Activated CD8-positive, alpha-beta memory T cell treated with anti-CD3 and anti-CD28 coated beads for 36 hours (primary cell): Measurements from ENCODE around the gene GRM7. TPM values are rescaled to one million over a fixed set of nuclear protein-coding genes. Genes with fewer than 3 reads are reported as not detected.

Experiments
- CTCF ChIA-PET: fragments of 350-600 bp; sonication (Branson Sonifier 250); formaldehyde crosslinking; loops from one replicate; lab custom pipeline; 2021; ENCODE audit warnings: antibody characterized with exemption; lab: Charles Lee
- POLR2A ChIA-PET: fragments of 350-600 bp; sonication (Branson Sonifier 250); formaldehyde crosslinking; loops from one replicate; lab custom pipeline; 2021; ENCODE audit warnings: antibody characterized with exemption; lab: Charles Lee
- total RNA-seq, 2 experiments: library from RNA; stranded (reverse); gene quantifications; one replicate each; pipeline ENCODE4 v1.2.3, GENCODE V29; 2021

Gene GRM7
- total RNA-seq, 2 experiments from 2014 or later = not detected

DNA sequence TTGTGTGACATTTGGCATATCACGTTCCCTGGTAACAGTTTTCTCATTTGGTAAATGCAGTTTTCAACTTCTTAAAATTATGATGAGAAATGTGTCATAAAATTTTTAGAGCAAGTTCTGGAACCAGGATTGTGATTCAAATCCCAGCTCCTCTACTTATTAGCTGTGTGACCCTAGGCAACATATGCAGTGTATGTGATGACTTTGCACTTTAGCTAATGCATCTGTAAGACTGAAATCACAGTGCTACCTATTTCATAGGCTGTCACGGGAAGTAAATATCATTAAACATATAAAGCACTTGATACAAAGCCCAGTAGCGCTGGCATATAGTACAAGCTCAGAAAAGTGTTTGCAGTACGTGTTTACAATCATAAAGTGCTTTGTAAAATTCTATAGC, 419.4 kb downstream of the GRM7 start:
- ChIA-PET CTCF (no interaction called here), POLR2A (no interaction called here)

DNA sequence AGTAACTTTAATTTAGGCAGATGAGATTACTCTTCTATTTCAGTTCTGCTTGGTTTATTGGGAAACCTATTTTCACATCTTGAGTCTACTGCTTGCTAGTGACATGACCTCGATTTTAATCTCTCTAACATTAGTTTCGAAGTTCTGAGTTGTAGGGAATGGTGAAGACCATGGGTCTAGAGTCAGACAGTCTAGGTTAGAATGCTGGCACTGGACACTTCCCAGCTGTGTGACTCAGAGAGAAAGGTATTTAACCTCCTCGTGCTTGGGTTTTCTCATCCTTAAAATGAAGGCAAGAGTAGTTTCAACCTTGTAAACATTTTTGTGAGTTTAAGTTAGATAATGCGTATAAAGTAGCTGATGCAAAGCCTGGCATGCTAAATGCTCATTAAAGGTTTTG, 422.1 kb downstream of the GRM7 start:
- CTCF ChIA-PET = no interaction called here
- POLR2A ChIA-PET = no interaction called here

DNA sequence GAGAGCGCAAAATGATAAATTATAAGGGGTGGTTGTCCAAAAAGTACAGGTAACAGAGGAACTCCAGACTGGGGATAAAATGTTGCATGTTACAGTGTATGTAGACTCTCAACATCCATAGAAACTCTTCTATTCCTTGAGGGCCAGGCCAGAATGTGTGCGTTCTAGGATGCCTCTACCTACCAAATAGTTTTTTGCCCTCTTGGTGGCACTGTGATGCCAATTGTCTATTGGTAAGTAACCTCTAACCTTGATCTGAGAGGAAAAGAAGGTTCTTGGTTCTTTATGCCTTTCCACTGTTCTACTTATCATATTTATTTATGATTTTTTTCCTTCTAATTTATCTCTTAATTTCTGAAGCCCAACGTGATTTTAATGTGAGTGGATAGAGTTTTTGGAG, 424.6 kb downstream of the GRM7 start:
- POLR2A ChIA-PET = no interaction called here

DNA sequence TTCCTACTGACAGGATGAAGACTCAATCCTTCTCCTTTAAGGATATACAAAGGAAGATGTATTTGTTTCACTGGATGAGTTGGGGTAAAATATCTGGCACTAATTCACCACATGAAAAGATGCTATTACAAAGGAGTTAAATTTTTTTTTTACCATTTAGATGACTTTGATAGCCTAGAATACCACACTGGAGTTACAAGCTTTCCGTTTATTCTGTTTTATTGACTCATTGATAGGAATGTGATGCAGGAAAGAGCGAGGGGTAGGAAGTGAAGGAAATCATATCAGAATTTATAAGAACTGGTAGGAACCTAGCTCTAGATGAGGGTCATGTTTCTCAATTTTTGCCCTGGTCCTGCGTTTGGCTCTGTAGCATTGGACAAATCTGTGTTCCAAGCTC, 427.2 kb downstream of the GRM7 start:
- ChIA-PET POLR2A (no interaction called here), CTCF (interaction anchor here (1.3 kb wide), 1 partner anchor 952 kb away, joined by 3 read pairs; no protein-coding TSS in a partner anchor)

More for the DNA sequence above, 424.6 kb downstream of the GRM7 start:
- CTCF ChIA-PET = no interaction called here

DNA sequence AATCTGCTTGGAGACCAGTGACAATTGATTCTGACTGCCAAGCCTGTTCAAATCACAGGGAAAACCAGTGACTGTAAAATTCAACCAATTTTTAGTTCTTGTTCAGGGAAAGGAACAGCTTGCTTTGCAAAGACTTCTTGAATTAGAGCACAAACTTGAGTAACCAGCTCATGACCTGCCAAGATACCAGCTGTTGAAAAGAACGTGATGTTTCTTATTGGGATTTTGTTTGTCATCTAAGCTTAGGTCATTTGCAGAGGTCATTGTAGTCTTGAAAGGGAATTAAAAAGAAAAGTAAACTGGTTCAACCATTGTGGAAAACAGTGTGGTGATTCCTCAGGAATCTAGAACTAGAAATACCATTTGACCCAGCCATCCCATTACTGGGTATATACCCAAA, 428.2 kb downstream of the GRM7 start:
- CTCF ChIA-PET = no interaction called here

DNA sequence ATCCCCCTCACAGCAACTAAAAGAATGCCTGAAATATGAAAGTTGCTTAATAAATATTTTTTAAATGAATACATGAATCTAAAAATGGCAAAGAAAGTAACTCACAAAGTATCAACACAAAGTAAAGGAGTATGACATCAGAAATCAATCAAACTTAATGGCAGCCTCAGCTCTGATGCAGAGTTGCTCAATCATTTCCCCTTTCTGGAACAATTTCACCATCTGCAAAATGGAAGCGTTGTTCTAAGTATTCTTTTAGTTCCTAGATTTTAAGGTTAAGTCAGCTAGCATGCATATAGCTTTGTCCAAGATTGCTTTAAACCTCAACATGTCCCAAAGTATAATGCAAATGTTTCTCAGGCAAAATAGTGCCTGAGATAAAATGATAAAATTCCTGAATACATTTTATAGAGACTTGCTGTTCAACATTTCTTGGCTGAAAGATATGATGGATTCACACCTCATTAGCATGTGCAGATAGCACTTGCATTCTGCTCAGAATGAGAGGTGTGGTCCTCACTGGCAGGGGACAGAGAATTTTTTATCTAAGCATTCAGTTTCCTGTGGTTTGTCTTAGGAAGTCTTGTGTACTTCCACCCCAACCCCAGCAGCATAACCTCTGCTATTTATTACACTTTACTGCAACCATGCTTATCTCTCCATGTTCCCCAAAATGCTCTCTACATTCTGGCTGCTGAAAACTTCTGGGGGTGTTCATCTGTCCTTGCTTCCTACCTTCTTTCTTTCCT, 429.3 kb downstream of the GRM7 start:
- ChIA-PET CTCF (no interaction called here), POLR2A (no interaction called here)

More for the DNA sequence above, 428.2 kb downstream of the GRM7 start:
- POLR2A ChIA-PET = no interaction called here

DNA sequence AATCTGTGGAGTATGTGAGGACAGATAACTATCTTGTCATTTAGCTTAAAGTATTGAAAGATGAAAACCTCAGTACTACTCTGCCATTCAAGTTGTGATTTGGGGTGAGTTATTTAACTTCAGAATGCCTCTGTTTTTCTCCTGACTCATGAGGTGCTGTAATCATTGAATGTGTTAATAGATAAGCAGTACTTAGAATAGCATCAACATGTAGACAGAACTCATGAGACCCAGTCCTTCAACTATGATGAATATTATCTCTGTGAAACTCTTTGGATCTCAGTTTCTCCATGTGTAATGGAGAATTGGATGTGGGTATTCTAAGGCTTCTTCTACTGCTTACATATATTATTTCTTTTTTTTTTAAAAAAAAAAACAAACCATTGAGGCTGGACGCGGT, 431.4 kb downstream of the GRM7 start:
- ChIA-PET CTCF (no interaction called here), POLR2A (no interaction called here)

DNA sequence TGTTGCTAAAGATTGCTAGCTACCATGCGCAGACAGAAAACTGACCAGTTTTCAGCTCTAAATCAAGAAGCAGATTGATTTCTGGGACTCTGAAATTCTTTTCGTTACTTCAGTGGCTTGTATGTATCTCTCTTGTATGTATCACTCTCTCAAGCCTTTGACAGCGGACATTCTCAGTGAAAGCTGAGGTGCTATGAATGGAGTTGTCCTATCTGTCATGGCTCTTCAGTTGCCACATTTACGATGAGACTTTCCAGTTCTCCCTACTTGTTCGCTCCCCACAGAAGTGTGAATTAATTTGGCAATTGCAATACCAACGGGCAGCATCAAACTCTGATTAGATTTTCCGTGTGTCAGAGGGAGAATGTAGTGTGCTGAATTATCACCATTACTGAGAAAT, 432.4 kb downstream of the GRM7 start:
- ChIA-PET CTCF (no interaction called here), POLR2A (no interaction called here)

DNA sequence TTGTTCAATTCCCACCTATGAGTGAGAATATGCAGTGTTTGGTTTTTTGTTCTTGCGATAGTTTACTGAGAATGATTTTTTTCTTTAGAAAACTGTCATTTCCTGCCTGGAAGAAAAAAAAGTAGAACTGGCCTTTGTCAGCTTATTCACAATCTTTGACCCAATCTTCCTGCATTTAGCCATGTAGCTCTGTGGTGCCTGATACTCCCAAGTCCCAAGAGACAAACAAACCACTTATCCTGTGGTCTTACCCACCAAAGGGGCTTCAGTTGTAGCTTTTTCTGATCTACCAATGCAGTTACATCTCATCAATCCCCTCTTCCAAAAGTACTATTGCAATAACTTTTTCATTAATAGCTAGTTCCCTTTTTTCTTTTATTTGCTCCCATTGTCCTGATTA, 444.6 kb downstream of the GRM7 start:
- ChIA-PET POLR2A (no interaction called here), CTCF (no interaction called here)

DNA sequence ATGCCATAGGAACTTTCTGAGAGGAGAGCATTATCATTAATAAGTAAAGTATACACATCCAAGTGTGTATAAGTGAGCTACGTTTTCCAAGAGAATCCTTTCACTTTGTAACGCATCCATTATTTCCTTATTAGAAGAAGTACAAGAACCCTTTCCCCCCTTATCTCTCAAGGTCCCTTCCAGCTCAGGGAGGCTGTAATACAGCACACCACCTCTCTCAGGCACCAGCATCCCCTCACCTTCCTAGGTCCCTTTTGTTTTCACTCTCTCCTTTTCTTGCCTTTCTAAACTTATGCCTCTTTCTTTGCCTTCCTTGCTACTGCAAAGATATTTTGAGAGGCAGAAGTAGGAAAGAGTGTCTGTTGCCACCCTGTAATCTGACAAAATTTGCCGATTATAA, 446.0 kb downstream of the GRM7 start:
- POLR2A ChIA-PET = no interaction called here

DNA sequence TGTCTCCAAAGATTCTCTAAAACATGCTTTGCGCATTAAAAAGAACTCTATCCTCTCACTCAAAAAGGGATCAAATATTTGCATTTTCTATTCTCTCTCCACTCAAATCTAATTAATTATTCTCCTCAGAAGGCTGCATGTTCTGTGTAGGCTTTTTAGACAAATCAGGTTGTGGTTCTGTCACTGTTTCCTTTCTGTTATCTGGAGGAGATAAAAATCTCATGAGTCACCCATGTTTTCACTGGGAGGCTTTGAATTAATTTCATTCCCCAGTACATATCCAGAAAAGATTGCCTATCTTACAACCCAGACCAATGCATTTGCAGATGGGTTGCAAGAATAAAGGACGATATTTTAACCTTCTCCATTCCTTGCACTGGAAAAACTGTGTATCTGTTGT, 446.5 kb downstream of the GRM7 start:
- CTCF ChIA-PET = no interaction called here
- POLR2A ChIA-PET = no interaction called here

More for the DNA sequence above, 446.0 kb downstream of the GRM7 start:
- CTCF ChIA-PET = no interaction called here

DNA sequence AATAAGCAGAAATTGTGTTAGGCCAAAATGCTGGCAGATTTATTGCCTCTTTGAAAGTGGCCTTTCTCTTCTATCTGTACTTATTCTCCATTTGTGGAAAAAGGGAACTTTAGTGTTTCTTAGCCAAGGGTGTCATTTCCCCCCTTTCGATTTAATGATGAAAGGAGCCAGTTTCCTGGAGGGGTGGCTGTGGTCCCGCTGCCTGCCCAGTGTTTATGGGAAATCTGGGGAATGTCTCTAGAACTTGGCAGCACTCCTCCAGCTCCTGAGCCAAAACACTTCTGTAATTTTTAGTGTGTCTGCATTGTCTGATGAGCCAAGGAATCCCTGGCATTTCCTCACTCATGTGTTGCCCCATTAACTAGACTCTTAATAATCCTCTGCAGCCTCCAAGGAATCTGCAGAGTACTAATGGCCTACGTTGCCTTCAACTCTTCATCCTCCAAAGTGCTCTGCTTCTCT, 448.8 kb downstream of the GRM7 start:
- ChIA-PET CTCF (no interaction called here), POLR2A (no interaction called here)

DNA sequence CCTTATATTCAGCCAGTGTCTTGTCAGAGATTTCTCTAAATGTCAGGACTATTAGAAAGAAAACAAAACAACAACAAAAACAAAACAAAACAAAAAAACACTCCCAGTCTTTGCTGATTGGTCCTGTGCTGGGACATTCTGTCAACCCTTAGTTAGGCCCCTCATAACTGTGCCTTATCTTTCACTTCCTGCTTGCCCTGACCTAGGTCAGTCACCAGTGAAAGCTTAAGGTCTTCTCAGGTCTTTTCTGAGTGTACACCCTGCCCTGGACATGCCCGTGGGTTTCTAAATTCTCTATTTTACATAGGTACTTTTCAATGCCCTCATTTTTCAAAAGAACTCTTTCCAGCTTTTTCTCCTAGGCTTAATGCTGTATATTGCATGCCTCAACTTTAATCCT, 454.1 kb downstream of the GRM7 start:
- CTCF ChIA-PET = no interaction called here
- POLR2A ChIA-PET = no interaction called here

DNA sequence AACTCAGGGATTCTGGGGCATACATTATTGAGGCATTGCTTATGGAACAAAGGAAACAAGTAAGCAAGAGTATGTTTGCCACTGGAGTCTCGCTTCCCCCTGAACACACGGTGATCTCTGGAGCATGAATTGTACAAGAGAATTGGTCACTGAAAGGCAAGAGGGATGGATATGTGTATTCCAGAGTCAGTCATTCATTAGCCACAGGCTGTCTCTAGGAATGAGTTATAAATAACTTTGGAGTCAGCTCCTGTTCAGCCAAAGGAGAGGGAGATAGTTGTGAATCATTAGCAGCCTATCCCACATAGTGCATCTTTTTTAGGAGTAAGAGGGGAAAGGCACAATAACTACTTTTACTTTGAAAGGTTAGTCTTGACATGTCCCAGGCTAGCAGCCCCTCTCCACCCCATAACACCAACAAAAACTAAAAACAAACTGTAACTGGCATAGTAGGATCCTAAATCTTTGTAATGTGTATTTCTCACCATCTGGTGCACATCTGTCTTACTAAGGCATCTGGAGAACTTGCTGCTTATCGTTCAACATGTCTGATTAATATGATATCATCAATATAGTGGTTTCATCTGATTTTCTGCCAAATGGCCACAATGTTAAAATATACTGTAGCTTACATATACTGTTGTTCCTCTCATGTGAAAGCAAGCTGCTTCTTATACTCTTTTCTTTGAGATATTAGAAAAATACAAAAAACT, 462.2 kb downstream of the GRM7 start:
- ChIA-PET POLR2A (no interaction called here), CTCF (no interaction called here)

DNA sequence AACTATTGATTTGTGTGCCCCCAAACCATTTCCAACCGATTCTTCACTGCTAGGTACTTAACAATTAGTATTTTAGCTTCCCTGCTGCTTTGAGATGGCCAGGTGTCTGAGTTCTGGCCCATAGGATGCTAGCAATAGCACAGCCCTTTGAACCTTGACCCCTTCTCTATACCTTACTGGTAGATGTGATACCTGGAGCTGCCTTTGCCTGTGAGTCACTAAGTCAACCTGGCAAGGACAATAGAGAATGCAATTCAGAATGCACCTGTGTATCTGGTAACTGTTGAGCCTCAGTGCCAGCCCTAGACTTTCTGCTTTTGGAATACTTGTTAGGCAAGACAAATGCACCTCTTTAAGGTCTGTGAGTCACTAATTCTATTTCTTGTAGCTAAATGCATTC, 467.4 kb downstream of the GRM7 start:
- POLR2A ChIA-PET = no interaction called here
- CTCF ChIA-PET = no interaction called here

DNA sequence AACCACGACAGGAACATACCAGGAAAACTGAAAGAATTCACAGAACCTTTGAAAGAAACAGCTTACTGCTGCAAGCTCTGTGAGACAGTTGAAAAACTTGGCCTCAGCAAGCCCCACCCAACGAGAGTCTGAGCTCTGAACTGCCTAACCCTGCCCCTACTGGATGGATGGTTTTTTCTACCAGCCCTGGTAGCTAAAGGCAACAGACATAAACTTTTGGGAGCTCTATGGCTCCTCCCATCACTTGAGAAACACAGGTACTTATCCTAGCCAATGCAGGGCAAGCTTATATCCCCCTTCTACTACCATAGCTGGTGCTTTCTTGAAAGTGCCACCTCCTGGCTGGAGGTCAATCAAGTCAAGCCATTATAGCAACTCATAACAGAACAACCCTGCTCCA, 471.8 kb downstream of the GRM7 start:
- POLR2A ChIA-PET = no interaction called here
- CTCF ChIA-PET = no interaction called here

DNA sequence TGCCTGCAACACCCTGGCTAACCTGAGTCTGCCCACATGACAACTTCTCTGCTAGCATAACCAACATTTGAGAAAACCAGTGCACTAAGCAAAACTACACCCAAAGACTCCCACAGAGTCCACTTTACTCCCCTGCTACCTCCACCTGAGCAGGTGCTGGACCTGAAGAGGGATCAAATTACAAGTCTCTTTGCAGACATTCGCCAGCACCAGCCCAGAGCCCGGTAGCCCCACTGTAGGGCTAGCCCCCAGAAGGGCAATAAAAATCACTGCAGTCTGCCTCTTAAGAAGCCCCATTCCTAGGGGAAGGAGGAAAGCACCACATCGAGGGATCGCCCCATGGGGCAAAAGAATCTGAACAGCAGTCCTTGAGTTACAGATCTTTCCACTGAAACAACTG, 472.2 kb downstream of the GRM7 start:
- ChIA-PET CTCF (no interaction called here), POLR2A (no interaction called here)

DNA sequence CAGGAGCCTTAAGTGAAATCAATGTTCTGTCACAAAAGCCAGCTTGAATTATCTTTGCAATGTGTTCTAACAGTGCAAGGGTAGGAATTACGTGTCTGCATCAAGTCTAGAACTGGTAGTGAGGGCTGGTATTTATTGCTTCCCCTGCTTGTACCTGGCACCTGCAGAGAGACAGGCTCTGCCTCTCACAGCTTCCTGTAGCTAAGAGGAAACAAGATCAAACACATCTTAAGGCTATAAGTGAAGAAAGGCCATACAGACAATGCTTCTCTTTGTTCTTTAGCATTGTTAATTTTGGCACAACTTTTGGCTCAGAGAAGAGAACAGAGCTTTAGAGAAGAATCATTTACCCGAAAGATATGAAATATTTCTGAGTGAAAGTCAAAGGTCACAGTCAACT, 479.9 kb downstream of the GRM7 start:
- POLR2A ChIA-PET = no interaction called here
- CTCF ChIA-PET = no interaction called here

DNA sequence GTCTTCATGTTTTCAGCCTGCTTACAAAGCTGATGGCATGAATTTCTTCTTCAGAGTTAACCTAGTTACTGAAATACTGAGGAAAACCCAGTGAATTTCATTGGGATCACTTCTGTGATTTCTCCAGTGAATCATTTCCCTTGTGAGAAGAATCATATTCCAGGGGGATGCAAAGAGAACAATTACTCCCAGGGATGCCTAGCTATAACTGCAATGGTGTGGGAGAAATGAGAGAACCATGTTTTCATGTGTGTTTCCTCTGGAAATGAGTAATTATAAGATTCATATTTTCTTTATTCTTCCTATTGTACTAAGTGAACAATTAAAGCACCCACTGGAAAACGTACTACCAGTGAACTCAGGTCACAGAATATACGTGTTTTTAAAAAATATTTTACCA, 485.4 kb downstream of the GRM7 start:
- ChIA-PET CTCF (no interaction called here), POLR2A (no interaction called here)

DNA sequence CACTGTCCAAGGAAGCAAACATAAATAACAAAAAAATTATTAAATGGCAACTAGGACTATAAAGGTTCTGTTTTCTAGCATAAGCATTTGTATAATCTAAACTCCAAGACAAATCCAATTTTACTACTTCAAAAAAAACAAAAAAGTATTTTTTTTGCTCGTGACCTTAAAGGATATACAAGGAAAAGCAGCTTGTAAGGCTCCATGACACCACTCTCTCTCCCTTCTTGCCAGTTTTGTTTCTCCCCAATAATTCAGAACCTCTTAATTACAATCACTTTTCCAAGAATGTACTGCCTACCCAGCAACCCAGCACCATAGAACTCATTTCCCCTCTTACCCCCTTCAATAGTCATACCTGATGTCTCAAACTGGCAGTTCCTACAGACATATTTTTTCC, 496.2 kb downstream of the GRM7 start:
- ChIA-PET POLR2A (no interaction called here), CTCF (no interaction called here)

DNA sequence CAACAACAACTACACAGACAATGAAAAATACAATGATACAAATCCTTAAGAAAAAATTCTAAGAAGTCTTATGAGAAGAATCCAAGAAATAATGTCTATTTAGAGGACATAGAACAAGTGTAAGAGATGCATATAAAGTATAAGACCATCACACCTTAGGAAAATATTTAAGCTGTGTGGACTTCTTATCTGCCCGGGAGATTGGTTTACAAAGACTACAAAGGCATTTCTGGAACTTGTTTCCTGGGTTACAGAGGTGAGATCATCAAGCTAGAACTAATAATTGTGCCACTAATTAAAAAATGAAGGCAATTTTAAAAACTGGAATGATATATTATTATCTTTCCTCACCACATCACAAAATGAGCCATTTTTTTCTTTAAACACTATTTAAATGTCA, 507.1 kb downstream of the GRM7 start:
- POLR2A ChIA-PET = no interaction called here

More for the DNA sequence above, 507.1 kb downstream of the GRM7 start:
- CTCF ChIA-PET = no interaction called here
